HepG2 (cell line): ENCODE results near the gene MTO1. TPM values are rescaled to one million over a fixed set of nuclear protein-coding genes. Genes with fewer than 3 reads are reported as not detected.

Experiments
- EED ChIP-seq: sonication (generic); formaldehyde crosslinking; IDR thresholded peaks from 2 replicates; pipeline ENCODE4 v1.5.0; 2020; ENCODE audit warnings: mild to moderate bottlenecking, missing genetic modification reagents
- HNF1B ChIP-seq: sonication (generic); formaldehyde crosslinking; IDR thresholded peaks from 2 replicates; pipeline ENCODE4 v1.5.1; 2020; ENCODE audit warnings: mild to moderate bottlenecking, moderate library complexity, missing genetic modification reagents
- IKZF4 ChIP-seq: sonication (generic); formaldehyde crosslinking; IDR thresholded peaks from 2 replicates; pipeline ENCODE4 v1.5.1; 2020; ENCODE audit warnings: borderline replicate concordance, mild to moderate bottlenecking, low read depth, missing genetic modification reagents; ENCODE audit errors: not compliant biosample characterization
- JARID2 ChIP-seq: sonication (generic); formaldehyde crosslinking; IDR thresholded peaks from 2 replicates; pipeline ENCODE4 v1.8.1; 2023; ENCODE audit warnings: missing genetic modification reagents, inconsistent platforms; ENCODE audit not compliant: insufficient replicate concordance
- KAT7 ChIP-seq: IDR thresholded peaks from 2 replicates; pipeline ENCODE4 v1.6.1; 2018; ENCODE audit warnings: borderline replicate concordance, missing compliant biosample characterization
- MAFF ChIP-seq: IDR thresholded peaks from 2 replicates; pipeline ENCODE4 v1.6.1; 2011; ENCODE audit warnings: low read depth, low read length, improper control_type of control experiment
- MTF1 ChIP-seq: sonication (generic); formaldehyde crosslinking; IDR thresholded peaks from 2 replicates; pipeline ENCODE4 v1.5.0; 2020; ENCODE audit warnings: missing genetic modification reagents
- MYNN ChIP-seq: sonication (generic); formaldehyde crosslinking; IDR thresholded peaks from 2 replicates; pipeline ENCODE4 v1.4.0; 2020; ENCODE audit warnings: mild to moderate bottlenecking, low read depth, missing genetic modification reagents
- NRL ChIP-seq: sonication (generic); formaldehyde crosslinking; IDR thresholded peaks from 2 replicates; pipeline ENCODE4 v1.5.0; 2020; ENCODE audit warnings: missing genetic modification reagents, mild to moderate bottlenecking, moderate library complexity, borderline replicate concordance
- PHF20 ChIP-seq: sonication (generic); formaldehyde crosslinking; IDR thresholded peaks from 2 replicates; pipeline ENCODE4 v1.5.0; 2020; ENCODE audit warnings: mild to moderate bottlenecking, missing genetic modification reagents
- PRMT3 ChIP-seq: sonication (generic); formaldehyde crosslinking; IDR thresholded peaks from 2 replicates; pipeline ENCODE4 v1.8.1; 2022; ENCODE audit warnings: low read depth, mild to moderate bottlenecking, moderate library complexity, missing genetic modification reagents, borderline replicate concordance
- RAD51 ChIP-seq: fragments of 450-650 bp; IDR thresholded peaks from 2 replicates; pipeline ENCODE4 v1.6.1; 2016; ENCODE audit warnings: borderline replicate concordance
- SETDB1 ChIP-seq: sonication (generic); formaldehyde crosslinking; IDR thresholded peaks from 2 replicates; pipeline ENCODE4 v1.5.1; 2020; ENCODE audit warnings: missing genetic modification reagents, mild to moderate bottlenecking, borderline replicate concordance
- SIX4 ChIP-seq: sonication (generic); formaldehyde crosslinking; IDR thresholded peaks from 2 replicates; pipeline ENCODE4 v1.4.0; 2020; ENCODE audit warnings: missing genetic modification reagents
- ZBTB21 ChIP-seq: sonication (generic); formaldehyde crosslinking; IDR thresholded peaks from 2 replicates; pipeline ENCODE4 v1.4.0; 2020; ENCODE audit warnings: missing genetic modification reagents
- ZBTB25 ChIP-seq: IDR thresholded peaks from 2 replicates; pipeline ENCODE4 v1.6.1; 2018; ENCODE audit warnings: missing genetic modification reagents
- ZFP62 ChIP-seq: sonication (generic); formaldehyde crosslinking; IDR thresholded peaks from 2 replicates; pipeline ENCODE4 v1.4.0; 2020; ENCODE audit warnings: missing genetic modification reagents
- ZFP91 ChIP-seq: sonication (generic); formaldehyde crosslinking; IDR thresholded peaks from 2 replicates; pipeline ENCODE4 v1.9.0; 2022; ENCODE audit warnings: missing genetic modification reagents, mild to moderate bottlenecking, borderline replicate concordance
- ZFYVE20 ChIP-seq: sonication (generic); formaldehyde crosslinking; IDR thresholded peaks from 2 replicates; pipeline ENCODE4 v1.8.0; 2023; ENCODE audit warnings: low read depth, mild to moderate bottlenecking, moderate library complexity, missing genetic modification reagents, borderline replicate concordance
- ZNF224 ChIP-seq: sonication (generic); formaldehyde crosslinking; IDR thresholded peaks from 2 replicates; pipeline ENCODE4 v1.5.0; 2020; ENCODE audit warnings: mild to moderate bottlenecking, missing genetic modification reagents
- ZNF773 ChIP-seq: sonication (generic); formaldehyde crosslinking; IDR thresholded peaks from 2 replicates; pipeline ENCODE4 v1.4.0; 2020; ENCODE audit warnings: missing genetic modification reagents, borderline replicate concordance
- ZNF839 ChIP-seq: sonication (generic); formaldehyde crosslinking; IDR thresholded peaks from 2 replicates; pipeline ENCODE4 v1.4.0; 2020; ENCODE audit warnings: missing genetic modification reagents, mild to moderate bottlenecking, borderline replicate concordance
- ZSCAN21 ChIP-seq: sonication (generic); formaldehyde crosslinking; IDR thresholded peaks from 2 replicates; pipeline ENCODE4 v1.8.0; 2022; ENCODE audit warnings: mild to moderate bottlenecking, missing genetic modification reagents, moderate library complexity, borderline replicate concordance
- polyA plus RNA-seq, 8 experiments: library from polyadenylated mRNA; depleted of rRNA in 3 of 8; stranded (reverse) in 7 of 8; unstranded in 1 of 8; fragments of >200 nt; fragmentation: Illumina TruSeq in 4 of 8; extraction: Trizol in 4 of 8; gene quantifications; 2 replicates each; pipeline versions ENCODE4 v1.2.1 to v1.2.3, GENCODE V29; 2011 to 2016; ENCODE audit warnings: low read depth in 4 of 8, missing spikeins in 1 of 8, mixed read lengths in 1 of 8; ENCODE audit not compliant: insufficient read depth in 1 of 8
- total RNA-seq, 5 experiments: library from RNA; depleted of rRNA; stranded (reverse); fragments of >200 nt; fragmentation: Illumina TruSeq; extraction: Trizol; gene quantifications; 2 replicates each; pipeline ENCODE4 v1.2.3, GENCODE V29; 2016; ENCODE audit warnings: low read depth in 1 of 5
- TF ChIP-seq, protein P1 (sequence below): sonication (generic); formaldehyde crosslinking; IDR thresholded peaks from 2 replicates; pipeline ENCODE4 v1.4.0; 2020; ENCODE audit warnings: missing genetic modification reagents

MTO1 gene
- total and polyA plus RNA-seq, 2 of the 13 experiments (the other 11 are each of a cell fraction or from before 2014, with no cell fraction given) = 21.1 to 45.3 TPM

GRCh38 chr6:73461537-73462350, at the start of gene MTO1 (continued):
- no peak for TF ChIP-seq PRMT3
- TF ChIP-seq NRL = peak; percentile 64; the same call in 1 of the 2 replicates
- TF ChIP-seq HNF1B (CRISPR knock-in tag) = no peak
- TF ChIP-seq PHF20 (CRISPR knock-in tag) = peak; percentile 80
- TF ChIP-seq, protein P1, sequence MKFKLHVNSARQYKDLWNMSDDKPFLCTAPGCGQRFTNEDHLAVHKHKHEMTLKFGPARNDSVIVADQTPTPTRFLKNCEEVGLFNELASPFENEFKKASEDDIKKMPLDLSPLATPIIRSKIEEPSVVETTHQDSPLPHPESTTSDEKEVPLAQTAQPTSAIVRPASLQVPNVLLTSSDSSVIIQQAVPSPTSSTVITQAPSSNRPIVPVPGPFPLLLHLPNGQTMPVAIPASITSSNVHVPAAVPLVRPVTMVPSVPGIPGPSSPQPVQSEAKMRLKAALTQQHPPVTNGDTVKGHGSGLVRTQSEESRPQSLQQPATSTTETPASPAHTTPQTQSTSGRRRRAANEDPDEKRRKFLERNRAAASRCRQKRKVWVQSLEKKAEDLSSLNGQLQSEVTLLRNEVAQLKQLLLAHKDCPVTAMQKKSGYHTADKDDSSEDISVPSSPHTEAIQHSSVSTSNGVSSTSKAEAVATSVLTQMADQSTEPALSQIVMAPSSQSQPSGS (CRISPR knock-in tag) = peak; percentile 80; the same call in 1 of the 2 replicates
- peak; percentile 72 for TF ChIP-seq KAT7
- no peak for TF ChIP-seq ZBTB25
- peak; percentile 27; the same call in 1 of the 2 replicates for TF ChIP-seq ZNF224 (CRISPR knock-in tag)
- no peak for TF ChIP-seq MTF1
- no peak for TF ChIP-seq MYNN
- peak; percentile 83; the same call in 1 of the 2 replicates for TF ChIP-seq ZFP91
- TF ChIP-seq ZFP62 (CRISPR knock-in tag) = no peak
- TF ChIP-seq EED (CRISPR knock-in tag) = peak; percentile 77; the same call in 1 of the 2 replicates
- TF ChIP-seq ZFYVE20 (CRISPR knock-in tag) = 0 out of 2 replicates have a peak, but pooled peaks have one; percentile 52
- TF ChIP-seq SIX4 (CRISPR knock-in tag) = no peak
- no peak for TF ChIP-seq ZNF773 (CRISPR knock-in tag)
- no peak; the same call in 1 of the 2 replicates for TF ChIP-seq ZSCAN21
- TF ChIP-seq ZBTB21 (CRISPR knock-in tag) = no peak
- no peak for TF ChIP-seq ZNF839 (CRISPR knock-in tag)
- no peak for TF ChIP-seq JARID2 (CRISPR knock-in tag)
- TF ChIP-seq MAFF = no peak
- TF ChIP-seq IKZF4 (CRISPR knock-in tag) = peak; percentile 46
- TF ChIP-seq SETDB1 = no peak
- TF ChIP-seq RAD51 = no peak
